ENCODE measurements around the gene ATP4A. TPM values are rescaled to one million over a fixed set of nuclear protein-coding genes. Genes with fewer than 3 reads are reported as not detected.

The ATP4A gene
- total RNA-seq, 1 donor from 2014 or later, result 0.32 TPM

- no peaks in the 10 kb centered on the region for H3K4me1 Mint-ChIP-seq (ENCODE audit: low read depth, unreplicated experiment)
- DNase-seq, result no peak
- H3K9me3 Mint-ChIP-seq (ENCODE audit: unreplicated experiment), result peaks cover 5% of the 10 kb centered on the region
- peaks cover 8% of the 10 kb centered on the region for H3K36me3 Mint-ChIP-seq (ENCODE audit: unreplicated experiment)
- TF ChIP-seq, protein P1, sequence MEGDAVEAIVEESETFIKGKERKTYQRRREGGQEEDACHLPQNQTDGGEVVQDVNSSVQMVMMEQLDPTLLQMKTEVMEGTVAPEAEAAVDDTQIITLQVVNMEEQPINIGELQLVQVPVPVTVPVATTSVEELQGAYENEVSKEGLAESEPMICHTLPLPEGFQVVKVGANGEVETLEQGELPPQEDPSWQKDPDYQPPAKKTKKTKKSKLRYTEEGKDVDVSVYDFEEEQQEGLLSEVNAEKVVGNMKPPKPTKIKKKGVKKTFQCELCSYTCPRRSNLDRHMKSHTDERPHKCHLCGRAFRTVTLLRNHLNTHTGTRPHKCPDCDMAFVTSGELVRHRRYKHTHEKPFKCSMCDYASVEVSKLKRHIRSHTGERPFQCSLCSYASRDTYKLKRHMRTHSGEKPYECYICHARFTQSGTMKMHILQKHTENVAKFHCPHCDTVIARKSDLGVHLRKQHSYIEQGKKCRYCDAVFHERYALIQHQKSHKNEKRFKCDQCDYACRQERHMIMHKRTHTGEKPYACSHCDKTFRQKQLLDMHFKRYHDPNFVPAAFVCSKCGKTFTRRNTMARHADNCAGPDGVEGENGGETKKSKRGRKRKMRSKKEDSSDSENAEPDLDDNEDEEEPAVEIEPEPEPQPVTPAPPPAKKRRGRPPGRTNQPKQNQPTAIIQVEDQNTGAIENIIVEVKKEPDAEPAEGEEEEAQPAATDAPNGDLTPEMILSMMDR (IDR thresholded peaks at IDR 0.05; ENCODE audit: partially characterized antibody, unreplicated experiment), result no peak
- peaks cover 17% of the 10 kb centered on the region for H3K27me3 Mint-ChIP-seq (ENCODE audit: unreplicated experiment)
- H3K4me3 Mint-ChIP-seq (ENCODE audit: unreplicated experiment), result peak within 1 kb of the TSS; percentile 21
- no peak within 1 kb of the TSS for H3K27ac Mint-ChIP-seq (ENCODE audit: unreplicated experiment)
Measured at GRCh38 chr19:35533201-35533821, 30.1 kb downstream of the ATP4A start, which contains the start of gene GAPDHS. TSS of gene GAPDHS (plus strand) at chr19:35533456. CDS start at chr19:35533528, 72 bp downstream.

- H3K4me3 Mint-ChIP-seq (ENCODE audit: unreplicated experiment), result no peak overlapping the region
- H3K4me1 Mint-ChIP-seq (ENCODE audit: low read depth, unreplicated experiment), result no peaks in the 10 kb centered on the region
- peaks cover 8% of the 10 kb centered on the region for H3K36me3 Mint-ChIP-seq (ENCODE audit: unreplicated experiment)
- no peak for DNase-seq
- no peak overlapping the region for H3K27ac Mint-ChIP-seq (ENCODE audit: unreplicated experiment)
- peaks cover 14% of the 10 kb centered on the region for H3K27me3 Mint-ChIP-seq (ENCODE audit: unreplicated experiment)
- H3K9me3 Mint-ChIP-seq (ENCODE audit: unreplicated experiment), result peaks cover 5% of the 10 kb centered on the region
- TF ChIP-seq, protein P1 (IDR thresholded peaks at IDR 0.05; ENCODE audit: partially characterized antibody, unreplicated experiment), result no peak
Measured at GRCh38 chr19:35531291-35531690, 32.2 kb downstream of the ATP4A start.

DNA sequence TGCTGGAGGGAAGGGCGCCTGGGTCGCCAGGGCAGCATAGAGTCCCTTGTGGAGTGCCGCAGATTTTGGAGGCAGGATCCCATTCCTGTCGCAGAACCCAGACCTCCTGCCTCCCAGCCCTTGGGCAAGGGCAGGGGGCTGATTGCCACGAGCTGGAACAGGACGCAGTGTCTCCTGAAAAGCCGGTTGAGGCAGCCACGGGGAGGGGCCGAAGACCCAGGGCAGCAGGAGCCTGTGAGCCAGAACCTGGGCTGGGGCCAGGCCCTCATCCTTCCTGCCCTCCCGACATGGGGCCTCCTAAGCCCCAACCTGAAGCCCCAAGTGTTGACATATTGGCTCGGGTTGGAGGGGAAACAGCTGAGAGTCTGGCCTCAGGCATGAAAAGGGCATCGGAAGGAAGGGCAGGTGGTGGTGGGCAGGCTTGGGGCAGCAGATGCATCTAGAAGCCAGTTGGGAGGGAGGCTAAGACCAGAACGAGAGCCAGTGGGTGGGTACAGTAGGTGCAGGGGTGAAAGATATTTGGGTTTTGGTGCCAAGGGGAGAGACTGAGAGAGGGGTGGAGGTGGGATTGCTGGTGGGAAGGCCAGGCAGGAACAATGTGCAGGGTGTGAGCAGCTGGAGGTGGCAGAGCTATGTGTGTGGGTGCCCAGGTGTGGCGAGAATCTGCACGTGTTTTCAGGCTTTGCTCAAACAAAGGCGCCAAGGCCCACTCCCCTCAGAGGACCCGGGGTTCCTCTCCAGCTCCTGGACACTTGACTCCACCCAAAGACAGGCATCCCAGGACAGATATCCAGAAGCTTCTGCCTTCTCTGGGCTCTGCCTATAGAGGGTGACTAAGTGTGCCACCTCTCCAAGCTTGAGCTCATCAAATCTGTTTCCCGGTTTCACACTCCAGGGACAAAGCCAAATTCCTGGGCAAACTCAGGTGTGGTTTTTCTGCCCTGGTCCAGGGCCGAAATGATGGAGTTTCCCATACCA is 33.9 kb downstream of the ATP4A start:
- TF ChIP-seq, protein P1 (IDR thresholded peaks at IDR 0.05; ENCODE audit: partially characterized antibody, unreplicated experiment), result no peak
- Mint-ChIP-seq H3K9me3 (ENCODE audit: unreplicated experiment) (peaks cover 5% of the 10 kb centered on the region), H3K4me1 (ENCODE audit: low read depth, unreplicated experiment) (no peaks in the 10 kb centered on the region), H3K27ac (ENCODE audit: unreplicated experiment) (no peak overlapping the region), H3K4me3 (ENCODE audit: unreplicated experiment) (no peak overlapping the region), H3K27me3 (ENCODE audit: unreplicated experiment) (peaks cover 14% of the 10 kb centered on the region), H3K36me3 (ENCODE audit: unreplicated experiment) (peaks cover 8% of the 10 kb centered on the region)
- no peak for DNase-seq

- Mint-ChIP-seq H3K9me3 (ENCODE audit: unreplicated experiment) (peaks cover 5% of the 10 kb centered on the region), H3K27ac (ENCODE audit: unreplicated experiment) (no peak within 1 kb of the TSS), H3K4me3 (ENCODE audit: unreplicated experiment) (peak within 1 kb of the TSS; percentile 15)
Measured at GRCh38 chr19:35528218-35529038, 35.0 kb downstream of the ATP4A start, which contains the start of gene SBSN. TSS of gene SBSN (minus strand) at chr19:35528311. CDS start at chr19:35528281, 30 bp downstream.

More at GRCh38 chr19:35528218-35529038, 35.0 kb downstream of the ATP4A start, which contains the start of gene SBSN:
- peaks cover 14% of the 10 kb centered on the region for H3K27me3 Mint-ChIP-seq (ENCODE audit: unreplicated experiment)
- H3K36me3 Mint-ChIP-seq (ENCODE audit: unreplicated experiment), result peaks cover 8% of the 10 kb centered on the region
- no peak for DNase-seq
- TF ChIP-seq, protein P1 (IDR thresholded peaks at IDR 0.05; ENCODE audit: partially characterized antibody, unreplicated experiment), result no peak
- H3K4me1 Mint-ChIP-seq (ENCODE audit: low read depth, unreplicated experiment), result no peaks in the 10 kb centered on the region

All from glutamatergic neuron (in vitro differentiated cells).